Skin of body (tissue), 2 donors: ENCODE measurements around the gene ACVR1B. TPM values are rescaled to one million over a fixed set of nuclear protein-coding genes. Genes with fewer than 3 reads are reported as not detected.

Experiments
- DNase-seq: peaks from one replicate; lab custom pipeline; 2025; lab: John Stamatoyannopoulos, UW
- total RNA-seq: library from RNA; depleted of rRNA; stranded (reverse); fragments of >200 nt; gene quantifications from one replicate; pipeline ENCODE4 v1.2.3, GENCODE V29; 2014

Gene ACVR1B
- total RNA-seq, 1 donor from 2014 or later, result 22.0 TPM

DNA sequence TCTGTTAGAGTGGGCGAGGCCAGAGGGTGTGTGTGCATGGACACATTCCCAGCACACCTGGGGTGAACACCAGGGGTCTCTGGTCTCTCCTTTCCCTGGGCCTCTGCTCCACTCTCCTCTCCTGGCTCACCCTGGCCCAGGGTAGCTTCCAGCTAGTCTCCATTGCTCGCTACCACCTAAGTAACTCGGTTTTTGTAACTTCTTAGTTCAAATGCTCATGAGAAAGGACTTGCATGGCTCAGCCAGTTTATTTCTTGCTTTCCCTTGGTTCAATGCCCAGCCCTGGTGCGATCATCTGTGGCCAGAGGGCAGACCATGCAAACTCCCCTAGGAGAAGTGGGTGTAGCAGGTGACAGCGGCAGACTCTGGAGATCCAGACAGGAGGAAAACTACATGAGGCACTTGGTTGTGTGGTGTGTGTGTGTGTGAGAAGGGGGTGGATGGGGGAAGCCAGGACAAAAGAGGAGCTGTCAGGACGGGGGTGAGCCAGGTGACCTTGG is 8.9 kb upstream of the ACVR1B start:
- no peak for DNase-seq

DNA sequence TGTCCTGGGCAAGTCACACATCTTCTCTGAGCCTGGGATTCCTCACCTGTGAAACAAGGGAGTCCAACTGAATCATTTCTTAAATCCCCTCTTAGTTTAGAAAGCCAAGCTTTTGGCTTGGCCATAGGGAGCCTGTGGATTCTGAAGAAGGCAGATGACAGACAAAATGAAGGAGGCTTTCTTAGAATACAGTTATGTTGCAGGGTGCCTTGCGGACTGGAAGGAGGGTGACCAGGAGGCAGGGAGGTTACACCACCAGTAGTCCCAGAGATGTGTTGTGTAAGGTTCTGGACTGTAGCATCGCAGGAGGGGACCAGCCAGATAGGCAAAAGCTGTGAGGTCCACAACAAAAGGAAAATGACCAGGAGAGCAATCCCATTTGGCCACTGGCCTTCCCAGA is 8.2 kb upstream of the ACVR1B start:
- no peak for DNase-seq

DNA sequence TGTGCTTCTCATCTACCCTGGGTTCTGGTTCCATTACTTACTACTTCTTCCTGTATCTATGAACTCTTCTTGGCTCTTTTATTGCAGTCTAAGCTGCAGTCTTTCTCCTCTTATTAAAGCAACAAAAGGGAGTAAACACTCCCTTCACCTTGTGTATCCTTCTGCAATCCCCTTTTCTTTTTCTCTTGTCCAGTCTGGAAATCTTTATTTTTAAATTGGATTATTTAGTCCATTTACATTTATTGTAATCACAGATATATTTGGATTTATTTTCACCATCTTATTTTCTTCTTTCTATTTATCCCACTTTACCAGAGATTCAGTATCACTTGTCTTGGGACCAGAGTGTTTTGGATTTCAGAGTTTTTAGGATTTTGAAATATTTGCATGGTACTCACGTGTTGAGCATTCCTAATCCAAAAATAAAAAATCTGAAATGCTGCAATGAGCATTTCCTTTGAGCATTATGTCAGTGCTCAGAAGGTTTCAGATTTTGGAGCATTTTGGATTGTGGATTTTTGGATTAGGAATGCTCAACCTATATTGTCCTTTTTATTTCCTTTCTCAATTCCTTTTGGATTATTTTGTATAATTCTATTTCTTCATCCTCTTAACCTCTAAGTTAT is 6.8 kb upstream of the ACVR1B start:
- DNase-seq, result no peak

DNA sequence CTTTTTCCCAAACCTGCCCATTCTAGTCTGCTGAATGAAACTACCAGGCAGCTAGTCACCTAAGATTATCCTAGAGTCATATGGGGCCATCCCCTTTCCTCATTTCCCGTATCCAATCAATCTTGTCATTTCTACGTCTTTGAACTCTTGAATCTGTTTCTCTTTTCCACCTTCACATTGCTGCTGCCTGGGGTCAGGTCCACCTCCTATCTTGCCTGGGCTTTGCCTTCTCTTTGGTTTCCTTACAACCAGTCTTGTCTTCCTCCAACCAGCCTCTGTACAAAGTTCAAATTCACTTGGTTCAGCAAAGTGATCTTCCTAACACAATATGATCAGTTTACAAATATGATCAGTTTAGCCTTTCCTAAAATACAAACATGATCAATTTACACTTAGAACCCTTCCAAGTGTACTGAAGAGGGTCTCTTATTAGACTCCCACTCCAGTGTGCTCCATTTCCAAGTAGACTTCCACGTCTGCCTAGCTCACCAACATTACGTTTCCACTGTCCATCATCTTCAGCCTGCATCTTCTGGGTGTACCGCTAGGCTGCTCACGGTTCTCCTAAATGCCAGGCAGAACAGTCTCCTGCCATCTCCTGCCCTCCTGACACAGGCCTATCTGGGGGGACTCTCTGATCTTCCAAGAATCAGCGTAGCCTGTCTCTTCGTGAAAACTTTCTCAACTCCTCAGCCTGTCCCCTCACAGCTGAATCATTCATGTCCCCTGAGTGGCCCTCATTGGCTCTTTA is 4.1 kb upstream of the ACVR1B start:
- no peak for DNase-seq

GRCh38 chr12:51948066-51948465 is 3.4 kb upstream of the ACVR1B start:
- no peak for DNase-seq

- DNase-seq, result no peak
Measured at GRCh38 chr12:51949342-51950030, 2.0 kb upstream of the ACVR1B start.

DNA sequence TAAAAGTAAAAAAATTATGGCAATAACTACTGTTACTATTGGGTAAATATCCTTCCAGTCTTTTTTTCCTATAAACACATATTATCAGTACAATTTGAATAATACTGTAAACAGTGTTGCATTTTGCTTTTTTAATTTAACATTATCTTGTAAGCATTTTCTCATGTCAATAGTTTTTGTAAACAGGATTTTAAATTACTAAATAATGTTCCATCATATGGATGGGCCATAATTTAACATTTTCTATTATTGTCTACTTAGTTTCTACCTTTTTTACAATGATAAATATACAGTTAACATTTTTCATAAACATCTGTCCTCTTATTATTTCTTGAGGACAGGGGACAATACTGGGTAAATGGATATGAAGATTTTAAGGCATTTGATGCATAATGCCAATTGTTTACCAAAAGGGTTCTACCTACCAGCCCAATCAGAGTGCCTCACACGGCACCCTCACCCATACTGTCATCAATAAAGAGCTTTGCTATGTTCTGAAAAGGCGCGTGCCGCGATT is 759 bp upstream of the ACVR1B start:
- no peak for DNase-seq

- DNase-seq, result no peak
Measured at GRCh38 chr12:51951843-51952722, 584 bp downstream of the ACVR1B start.

- no peak for DNase-seq
Measured at GRCh38 chr12:51953089-51953488, 1.6 kb downstream of the ACVR1B start.

DNA sequence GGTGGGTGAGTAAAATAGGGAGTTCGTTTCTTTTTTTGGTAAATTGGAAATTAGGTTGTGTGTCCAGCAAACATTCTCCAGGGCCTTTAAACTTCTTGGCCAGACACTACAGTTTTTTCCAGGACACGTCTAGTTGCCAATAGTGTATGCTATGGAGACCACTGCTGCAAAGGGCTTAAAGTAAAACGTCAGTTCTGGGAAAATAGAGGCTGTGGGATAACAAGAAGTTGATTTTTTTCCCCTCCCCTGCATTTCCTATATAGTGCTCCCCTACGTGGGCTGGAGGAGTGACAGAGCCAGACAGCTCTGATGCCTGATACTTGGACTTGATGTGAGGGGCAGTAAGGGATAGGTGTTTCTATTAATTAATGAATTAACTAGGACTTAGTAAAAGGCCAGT is 2.4 kb downstream of the ACVR1B start:
- DNase-seq, result no peak

- DNase-seq, result no peak
Measured at GRCh38 chr12:51954561-51955361, 3.3 kb downstream of the ACVR1B start.

GRCh38 chr12:51955702-51956101 is 4.2 kb downstream of the ACVR1B start:
- no peak for DNase-seq

GRCh38 chr12:51958542-51958941 is 7.0 kb downstream of the ACVR1B start:
- no peak for DNase-seq

DNA sequence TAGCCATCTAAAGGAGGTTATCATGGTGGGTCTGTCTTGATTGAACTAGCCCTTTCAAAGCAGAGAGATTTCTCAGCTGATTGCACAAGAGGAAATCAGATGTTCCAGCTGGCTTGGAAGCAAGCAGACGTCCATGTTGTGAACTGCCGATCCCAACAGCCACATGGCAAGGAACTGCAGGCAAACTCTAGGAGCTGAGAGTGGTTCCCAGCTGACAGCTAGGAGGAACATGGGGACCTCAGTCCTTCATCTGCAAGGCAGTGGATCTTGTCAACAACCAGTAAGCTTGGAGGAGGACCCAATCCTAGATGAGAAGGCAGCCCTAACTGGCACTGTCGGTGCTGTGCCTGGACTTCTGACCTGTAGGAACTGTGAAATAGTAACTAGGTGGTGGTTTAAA is 7.7 kb downstream of the ACVR1B start:
- DNase-seq, result peak; percentile 17

GRCh38 chr12:51959921-51960320 is 8.4 kb downstream of the ACVR1B start:
- DNase-seq, result no peak

GRCh38 chr12:51960488-51960887 is 9.0 kb downstream of the ACVR1B start:
- DNase-seq, result no peak

GRCh38 chr12:51960890-51961289 is 9.4 kb downstream of the ACVR1B start:
- DNase-seq, result no peak

DNA sequence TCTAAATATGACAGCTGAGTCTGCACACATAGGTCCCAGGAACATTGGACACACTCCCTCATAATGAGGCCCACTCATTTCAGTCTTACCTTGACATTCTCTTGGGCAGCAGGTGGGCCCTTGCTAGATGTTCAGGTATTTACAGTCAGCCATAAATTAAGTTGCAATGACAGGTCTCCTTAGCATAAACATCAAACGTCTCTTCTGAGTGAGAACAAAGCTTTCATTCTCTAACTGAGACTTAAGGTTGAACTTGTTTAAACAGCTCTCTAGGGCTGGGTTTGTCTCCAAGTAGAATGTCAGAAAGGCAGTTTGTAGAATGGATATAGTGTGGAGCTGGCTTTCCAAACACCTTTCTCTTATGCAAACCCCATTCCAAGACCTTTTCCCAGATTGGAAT is 10.3 kb downstream of the ACVR1B start:
- no peak for DNase-seq

- no peak for DNase-seq
Measured at GRCh38 chr12:51962737-51963136, 11.2 kb downstream of the ACVR1B start.

DNA sequence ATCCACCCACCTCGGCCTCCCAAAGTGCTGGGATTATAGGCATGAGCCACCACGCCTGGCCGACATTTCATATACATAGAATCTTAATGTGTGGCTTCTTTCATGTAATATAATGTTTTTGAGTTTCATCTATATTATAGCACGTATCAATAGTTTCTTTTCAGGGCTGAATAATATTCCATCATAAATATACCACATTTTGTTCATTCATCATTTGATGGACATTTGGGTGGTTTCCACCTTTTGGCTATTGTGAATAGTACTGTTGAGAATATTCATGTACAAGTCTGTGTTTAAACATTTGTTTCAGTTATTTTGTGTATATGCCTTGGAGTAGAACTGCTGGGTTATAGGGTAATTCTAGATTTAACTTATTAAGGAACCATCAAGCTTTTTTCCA is 12.0 kb downstream of the ACVR1B start:
- no peak for DNase-seq
